ENCODE data around the gene DHRSX. TPM values are rescaled to one million over a fixed set of nuclear protein-coding genes. Genes with fewer than 3 reads are reported as not detected.
"Not testable (repeated sequence)": the region's sequence is repeated elsewhere in the genome, so short reads cannot be mapped to it uniquely, and the experiment has no call there.

The DHRSX gene
- total RNA-seq, 6 donors from 2014 or later = 18.2 to 34.8 (median 21.2) TPM

GRCh38 chrX:2220296-2220695 lies 280.5 kb downstream of the DHRSX start:
- Histone ChIP-seq H3K4me1 (no peaks in the 10 kb centered on the region), H3K4me3 (no peak overlapping the region), H3K27me3 (no peaks in the 10 kb centered on the region), H3K27ac (no peak overlapping the region), H3K9me3 (peaks cover 8 to 49% (median 19%) of the 10 kb centered on the region in 4 donors), H3K36me3 (peaks cover 0 to 24% (median 17%) of the 10 kb centered on the region in 4 donors)
- TF ChIP-seq POLR2AphosphoS5 (IDR thresholded peaks at IDR 0.05) = no peak
- no peak for TF ChIP-seq CTCF (IDR thresholded peaks at IDR 0.05)
- no peak for TF ChIP-seq EP300 (IDR thresholded peaks at IDR 0.05)
- TF ChIP-seq POLR2A (IDR thresholded peaks at IDR 0.05) = no peak
- DNase-seq = no peak
- 92 to 100% methylated on average over 3 of the region's 3 CpGs for WGBS, 2 donors
- ATAC-seq (ENCODE audit: low FRiP score in 2 of 2) = no peak

GRCh38 chrX:2214138-2214823 lies 286.5 kb downstream of the DHRSX start:
- not testable (repeated sequence) for DNase-seq; H3K4me1 ChIP-seq; H3K36me3 ChIP-seq; H3K27me3 ChIP-seq; H3K4me3 ChIP-seq; H3K27ac ChIP-seq; ATAC-seq (ENCODE audit: low FRiP score in 2 of 2)
- peaks cover 3 to 25% (median 15%) of the 10 kb centered on the region in 4 donors for H3K9me3 ChIP-seq
- WGBS, 2 donors = 86 to 91% methylated on average over 7 of the region's 7 CpGs

- 86 to 88% methylated on average over 17 to 18 of the region's 18 CpGs for WGBS, 2 donors
- DNase-seq; H3K36me3 ChIP-seq; H3K4me1 ChIP-seq; H3K9me3 ChIP-seq; H3K4me3 ChIP-seq; H3K27ac ChIP-seq; H3K27me3 ChIP-seq; ATAC-seq (ENCODE audit: low FRiP score in 2 of 2): not testable (repeated sequence)
These were observed 289.1 kb downstream of the DHRSX start for GRCh38 chrX:2211667-2212066.

GRCh38 chrX:2193273-2193592 lies 307.5 kb downstream of the DHRSX start:
- Histone ChIP-seq H3K27me3 (no peaks in the 10 kb centered on the region), H3K4me3 (no peak overlapping the region), H3K27ac (no peak overlapping the region), H3K36me3 (no peaks in the 10 kb centered on the region), H3K9me3 (no peaks in the 10 kb centered on the region), H3K4me1 (no peaks in the 10 kb centered on the region)
- WGBS, 2 donors = 91 to 98% methylated on average over 3 of the region's 3 CpGs
- DNase-seq (no peak), ATAC-seq (ENCODE audit: low FRiP score in 2 of 2) (no peak)
- TF ChIP-seq EP300 (IDR thresholded peaks at IDR 0.05) (no peak), CTCF (IDR thresholded peaks at IDR 0.05) (no peak), POLR2AphosphoS5 (IDR thresholded peaks at IDR 0.05) (no peak), POLR2A (IDR thresholded peaks at IDR 0.05) (no peak)

GRCh38 chrX:2192584-2193272 lies 308.0 kb downstream of the DHRSX start:
- Histone ChIP-seq H3K27ac (no peak overlapping the region), H3K4me3 (no peak overlapping the region), H3K36me3 (no peaks in the 10 kb centered on the region), H3K9me3 (no peaks in the 10 kb centered on the region), H3K4me1 (no peaks in the 10 kb centered on the region), H3K27me3 (no peaks in the 10 kb centered on the region)
- ATAC-seq (ENCODE audit: low FRiP score in 2 of 2) (peak in 1 of 2 donors; percentile 42), DNase-seq (no peak)
- WGBS, 2 donors = 69 to 72% methylated on average over 11 to 12 of the region's 12 CpGs
- TF ChIP-seq EP300 (IDR thresholded peaks at IDR 0.05) (no peak), POLR2A (IDR thresholded peaks at IDR 0.05) (no peak), POLR2AphosphoS5 (IDR thresholded peaks at IDR 0.05) (no peak), CTCF (IDR thresholded peaks at IDR 0.05) (no peak)

- Histone ChIP-seq H3K27ac (no peak overlapping the region), H3K4me3 (no peak overlapping the region), H3K9me3 (peaks cover 0 to 8% (median 2%) of the 10 kb centered on the region in 4 donors), H3K27me3 (no peaks in the 10 kb centered on the region), H3K4me1 (no peaks in the 10 kb centered on the region), H3K36me3 (no peaks in the 10 kb centered on the region)
- TF ChIP-seq POLR2AphosphoS5 (IDR thresholded peaks at IDR 0.05) = no peak
- TF ChIP-seq CTCF (IDR thresholded peaks at IDR 0.05) = no peak
- TF ChIP-seq EP300 (IDR thresholded peaks at IDR 0.05) = no peak
- no peak for TF ChIP-seq POLR2A (IDR thresholded peaks at IDR 0.05)
- WGBS, 2 donors = 73 to 81% methylated on average over 7 of the region's 7 CpGs
- ATAC-seq (ENCODE audit: low FRiP score in 2 of 2) (no peak), DNase-seq (no peak)
These were observed 311.9 kb downstream of the DHRSX start for GRCh38 chrX:2188840-2189239.

All from upper lobe of left lung (tissue), 6 donors.